ENCODE measurements around the gene WNT8A. TPM values are rescaled to one million over a fixed set of nuclear protein-coding genes. Genes with fewer than 3 reads are reported as not detected.

WNT8A gene
- total RNA-seq, 2 experiments from 2014 or later: not detected

DNA sequence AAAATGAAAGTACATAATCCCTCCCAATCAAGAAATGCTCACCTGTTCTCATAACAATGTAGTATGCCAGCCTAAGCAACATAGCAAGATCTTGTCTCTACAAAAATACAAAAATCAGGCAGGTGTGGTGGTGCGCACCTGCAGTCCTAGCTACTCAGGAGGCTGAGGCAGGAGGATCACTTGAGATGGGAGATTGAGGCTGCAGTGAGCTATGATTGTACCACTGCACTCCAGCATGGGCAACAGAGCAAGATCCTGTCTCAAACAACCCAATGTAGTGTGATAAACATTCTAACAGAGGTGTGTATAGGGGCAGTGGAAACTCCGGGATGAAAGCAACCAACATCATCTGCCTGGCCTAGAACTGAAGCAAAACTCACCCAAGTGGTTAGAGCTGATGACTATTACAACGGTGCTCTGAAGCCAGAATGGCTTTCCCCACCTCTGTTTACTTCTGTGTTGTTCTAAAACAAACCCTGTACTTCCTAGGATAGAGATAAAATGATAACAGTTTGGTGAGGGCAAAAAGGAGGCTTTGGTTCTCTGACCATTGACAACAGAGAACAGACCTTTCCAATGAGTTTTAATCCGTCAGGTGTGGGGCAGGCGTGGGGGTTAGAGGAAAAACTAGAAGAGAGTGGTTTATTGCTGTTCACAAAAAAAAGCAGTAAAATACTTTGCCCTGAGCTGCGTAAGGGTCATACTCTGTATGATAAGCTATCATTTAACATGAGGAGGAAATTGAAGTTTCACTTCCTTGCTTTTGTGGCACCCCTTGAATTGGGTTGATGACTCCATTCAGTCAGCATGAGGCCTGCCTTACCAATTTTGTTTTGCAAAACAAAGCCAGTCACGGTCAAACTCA, 18.9 kb downstream of the WNT8A start:
- Mint-ChIP-seq H3K4me3 (no peak overlapping the region), H3K36me3 (ENCODE audit: low read depth) (no peaks in the 10 kb centered on the region), H3K27me3 (peaks cover 8% of the 10 kb centered on the region), H3K4me1 (ENCODE audit: low read depth) (no peaks in the 10 kb centered on the region), H3K9me3 (no peaks in the 10 kb centered on the region), H3K27ac (no peak overlapping the region)
- no peak overlapping the region for H3K27ac ChIP-seq (ENCODE audit: low read depth in 1 of 2, low read length in 2 of 2)
- no peaks in the 10 kb centered on the region for H3K4me1 ChIP-seq (ENCODE audit: insufficient read depth, low read length)
- ChIA-PET POLR2A (no interaction called here), CTCF (no interaction called here)
- intact Hi-C loops (cut with DNase I, micrococcal nuclease): no loop called here
- H3K9me3 ChIP-seq (ENCODE audit: control insufficient read depth in 1 of 2, insufficient read depth in 1 of 2, low read length in 2 of 2): no peaks in the 10 kb centered on the region
- TF ChIP-seq, protein P1, sequence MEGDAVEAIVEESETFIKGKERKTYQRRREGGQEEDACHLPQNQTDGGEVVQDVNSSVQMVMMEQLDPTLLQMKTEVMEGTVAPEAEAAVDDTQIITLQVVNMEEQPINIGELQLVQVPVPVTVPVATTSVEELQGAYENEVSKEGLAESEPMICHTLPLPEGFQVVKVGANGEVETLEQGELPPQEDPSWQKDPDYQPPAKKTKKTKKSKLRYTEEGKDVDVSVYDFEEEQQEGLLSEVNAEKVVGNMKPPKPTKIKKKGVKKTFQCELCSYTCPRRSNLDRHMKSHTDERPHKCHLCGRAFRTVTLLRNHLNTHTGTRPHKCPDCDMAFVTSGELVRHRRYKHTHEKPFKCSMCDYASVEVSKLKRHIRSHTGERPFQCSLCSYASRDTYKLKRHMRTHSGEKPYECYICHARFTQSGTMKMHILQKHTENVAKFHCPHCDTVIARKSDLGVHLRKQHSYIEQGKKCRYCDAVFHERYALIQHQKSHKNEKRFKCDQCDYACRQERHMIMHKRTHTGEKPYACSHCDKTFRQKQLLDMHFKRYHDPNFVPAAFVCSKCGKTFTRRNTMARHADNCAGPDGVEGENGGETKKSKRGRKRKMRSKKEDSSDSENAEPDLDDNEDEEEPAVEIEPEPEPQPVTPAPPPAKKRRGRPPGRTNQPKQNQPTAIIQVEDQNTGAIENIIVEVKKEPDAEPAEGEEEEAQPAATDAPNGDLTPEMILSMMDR (IDR thresholded peaks at IDR 0.05): no peak
- ATAC-seq (ENCODE audit: poor library complexity) (no peak), DNase-seq (no peak)
- H3K36me3 ChIP-seq (ENCODE audit: insufficient read depth, low read length): no peaks in the 10 kb centered on the region
- no peak overlapping the region for H3K4me3 ChIP-seq (ENCODE audit: low read length)
- H3K27me3 ChIP-seq (ENCODE audit: control insufficient read depth in 1 of 2, insufficient read depth in 2 of 2, low read length in 2 of 2): no peaks in the 10 kb centered on the region

GRCh38 chr5:138103319-138103637, 19.4 kb downstream of the WNT8A start:
- Histone ChIP-seq H3K27me3 (ENCODE audit: control insufficient read depth in 1 of 2, insufficient read depth in 2 of 2, low read length in 2 of 2) (no peaks in the 10 kb centered on the region), H3K9me3 (ENCODE audit: control insufficient read depth in 1 of 2, insufficient read depth in 1 of 2, low read length in 2 of 2) (no peaks in the 10 kb centered on the region), H3K4me3 (ENCODE audit: low read length) (no peak overlapping the region), H3K27ac (ENCODE audit: low read depth in 1 of 2, low read length in 2 of 2) (no peak overlapping the region), H3K4me1 (ENCODE audit: insufficient read depth, low read length) (no peaks in the 10 kb centered on the region), H3K36me3 (ENCODE audit: insufficient read depth, low read length) (no peaks in the 10 kb centered on the region)
- Mint-ChIP-seq H3K36me3 (ENCODE audit: low read depth) (no peaks in the 10 kb centered on the region), H3K4me3 (no peak overlapping the region), H3K4me1 (ENCODE audit: low read depth) (no peaks in the 10 kb centered on the region), H3K27ac (no peak overlapping the region), H3K27me3 (peaks cover 8% of the 10 kb centered on the region), H3K9me3 (no peaks in the 10 kb centered on the region)
- ChIA-PET POLR2A (no interaction called here), CTCF (interaction anchor here (0.7 kb wide), 1 partner anchor 29 kb away, joined by 3 read pairs; no protein-coding TSS in a partner anchor)
- intact Hi-C loops (cut with DNase I, micrococcal nuclease): no loop called here
- no peak for ATAC-seq (ENCODE audit: poor library complexity)
- TF ChIP-seq, protein P1 (IDR thresholded peaks at IDR 0.05): no peak
- no peak for DNase-seq

DNA sequence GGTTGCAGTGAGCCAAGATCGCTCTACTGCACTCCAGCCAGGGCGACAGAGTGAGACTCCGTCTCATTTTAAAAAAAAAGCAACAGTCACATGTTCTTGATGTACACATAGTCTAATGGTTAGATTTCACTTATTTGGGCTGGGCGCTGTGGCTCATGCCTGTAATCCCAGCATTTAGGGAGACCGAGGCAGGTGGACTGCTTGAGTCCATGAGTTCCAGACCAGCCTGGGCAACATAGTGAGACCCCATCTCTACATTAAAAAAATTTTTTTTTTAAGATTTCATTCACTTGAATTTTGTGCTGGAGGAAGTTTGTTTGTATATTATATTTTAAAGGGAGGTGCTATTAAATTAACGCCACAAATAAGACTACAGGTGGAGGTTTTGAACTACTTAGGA, 21.9 kb downstream of the WNT8A start:
- Histone ChIP-seq H3K4me1 (ENCODE audit: insufficient read depth, low read length) (no peaks in the 10 kb centered on the region), H3K27me3 (ENCODE audit: control insufficient read depth in 1 of 2, insufficient read depth in 2 of 2, low read length in 2 of 2) (no peaks in the 10 kb centered on the region), H3K36me3 (ENCODE audit: insufficient read depth, low read length) (no peaks in the 10 kb centered on the region), H3K4me3 (ENCODE audit: low read length) (no peak overlapping the region), H3K9me3 (ENCODE audit: control insufficient read depth in 1 of 2, insufficient read depth in 1 of 2, low read length in 2 of 2) (no peaks in the 10 kb centered on the region), H3K27ac (ENCODE audit: low read depth in 1 of 2, low read length in 2 of 2) (no peak overlapping the region)
- H3K27ac Mint-ChIP-seq: no peak overlapping the region
- ChIA-PET CTCF (no interaction called here), POLR2A (no interaction called here)
- no peak for DNase-seq
- no peaks in the 10 kb centered on the region for H3K27me3 Mint-ChIP-seq
- no peaks in the 10 kb centered on the region for H3K36me3 Mint-ChIP-seq (ENCODE audit: low read depth)
- no peaks in the 10 kb centered on the region for H3K4me1 Mint-ChIP-seq (ENCODE audit: low read depth)
- no peak overlapping the region for H3K4me3 Mint-ChIP-seq
- TF ChIP-seq, protein P1 (IDR thresholded peaks at IDR 0.05): no peak
- ATAC-seq (ENCODE audit: poor library complexity): no peak
- no peaks in the 10 kb centered on the region for H3K9me3 Mint-ChIP-seq
- intact Hi-C loops (cut with DNase I, micrococcal nuclease): no loop called here

Measured in CD4-positive, alpha-beta T cell (primary cell).